Measurements from ENCODE around the gene SIPA1L3. TPM values are rescaled to one million over a fixed set of nuclear protein-coding genes. Genes with fewer than 3 reads are reported as not detected.

The SIPA1L3 gene
- total RNA-seq, 1 donor from 2014 or later: 17.0 TPM

DNA sequence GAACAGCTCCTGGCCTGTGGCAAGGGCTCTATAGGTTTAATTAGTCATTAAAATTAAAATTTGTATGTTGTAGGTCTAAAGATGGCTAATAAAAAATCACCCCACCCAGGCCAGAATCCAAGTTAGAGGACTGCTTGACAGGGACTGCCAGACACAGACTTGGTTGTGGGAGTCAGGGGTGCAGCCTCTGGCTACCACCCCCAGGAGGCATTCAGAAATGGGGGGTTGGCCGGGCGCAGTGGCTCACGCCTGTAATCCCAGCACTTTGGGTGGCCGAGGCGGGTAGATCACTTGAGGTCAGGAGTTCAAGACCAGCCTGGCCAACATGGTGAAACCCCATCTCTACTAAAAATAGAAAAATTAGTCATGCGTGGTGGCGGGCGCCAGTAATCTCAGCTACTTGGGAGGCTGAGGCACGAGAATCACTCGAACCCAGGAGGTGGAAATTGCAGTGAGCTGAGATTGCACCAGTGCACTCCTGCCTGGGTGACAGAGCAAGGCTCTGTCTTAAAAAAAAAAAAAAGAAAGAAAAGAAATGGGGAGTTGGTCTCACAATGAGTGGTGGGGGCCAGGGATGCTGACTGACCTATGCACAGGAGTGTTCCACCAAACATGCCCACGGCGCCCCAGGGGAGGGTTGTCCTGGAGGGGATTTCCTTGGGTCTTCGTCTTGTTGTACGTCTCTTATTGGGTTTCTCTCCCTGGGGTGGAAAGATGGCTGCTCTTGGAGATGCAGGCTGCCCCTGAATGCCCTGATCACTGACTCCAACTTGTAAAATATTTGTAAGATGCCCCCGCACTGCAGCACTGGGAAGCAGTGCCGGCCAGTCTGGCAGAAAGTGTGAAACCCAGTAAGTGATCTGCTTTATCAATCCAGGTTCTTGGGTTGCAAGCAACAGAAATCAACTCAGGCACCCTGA lies 68.8 kb downstream of the SIPA1L3 start:
- DNase-seq (ENCODE audit: low read depth): no peak

DNA sequence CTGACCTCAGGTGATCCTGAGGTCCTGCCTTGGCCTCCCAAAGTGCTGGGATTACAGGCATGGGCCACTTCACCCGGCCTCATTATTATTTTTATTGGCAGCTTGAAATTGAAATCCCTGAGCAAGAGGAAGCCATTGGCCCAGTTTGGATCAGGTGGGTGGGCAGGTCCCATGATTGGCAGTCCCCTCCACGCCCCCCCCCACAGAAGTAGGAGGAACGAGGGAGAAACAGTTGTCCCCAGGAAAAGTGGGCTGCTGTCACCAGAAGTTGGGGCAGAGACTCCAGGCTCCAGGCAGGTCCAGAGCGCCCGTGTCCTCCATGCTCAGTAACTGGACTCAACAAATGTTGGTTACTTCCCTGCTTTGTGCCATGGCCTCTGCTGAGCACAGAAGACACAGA lies 70.4 kb downstream of the SIPA1L3 start:
- no peak for DNase-seq (ENCODE audit: low read depth)

DNA sequence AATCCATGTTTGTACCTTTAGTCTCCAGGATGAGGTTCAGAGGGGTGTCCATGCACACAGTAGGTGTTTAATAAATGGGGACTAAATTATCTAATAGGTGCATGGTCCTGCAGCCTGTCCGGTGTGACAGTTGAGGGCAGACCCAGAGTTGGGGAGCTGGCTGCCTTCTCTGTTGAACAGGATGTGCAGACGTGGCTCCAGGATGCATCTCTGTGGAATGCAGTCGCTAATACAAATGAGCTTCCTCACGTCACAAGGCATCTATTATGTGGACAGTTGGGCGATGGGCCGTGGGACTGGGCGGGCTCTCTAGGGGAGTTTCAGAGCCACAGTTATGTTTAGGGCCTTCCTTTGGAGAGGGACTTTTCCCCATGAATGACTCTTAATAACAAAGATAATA lies 71.0 kb downstream of the SIPA1L3 start:
- DNase-seq (ENCODE audit: low read depth): no peak

DNA sequence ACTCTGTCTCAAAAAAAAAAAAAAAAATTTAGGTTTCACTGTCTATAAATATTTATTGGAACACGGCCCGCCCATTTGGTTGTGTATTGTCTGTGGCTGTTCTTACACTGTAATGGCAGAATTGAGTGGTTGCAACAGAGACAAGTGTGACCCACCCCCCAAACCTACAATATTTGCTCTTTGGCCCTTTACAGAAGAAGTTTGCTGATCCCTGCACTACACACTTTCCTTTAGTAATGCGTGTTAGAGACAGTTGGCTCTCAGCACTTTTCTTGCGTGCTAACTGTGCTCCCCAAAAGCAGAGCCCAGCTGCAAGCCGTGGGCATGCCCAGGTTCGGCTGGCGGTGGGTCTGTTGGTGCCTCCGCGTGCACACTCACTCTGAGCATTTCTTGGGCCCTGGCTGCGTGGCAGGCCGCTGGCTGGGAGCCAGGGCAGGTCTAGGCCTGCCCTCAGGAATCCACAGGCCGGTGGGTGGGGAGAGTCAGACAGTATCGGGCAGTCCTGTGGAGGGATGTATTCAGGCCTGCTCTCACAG lies 72.6 kb downstream of the SIPA1L3 start:
- DNase-seq (ENCODE audit: low read depth): no peak

DNA sequence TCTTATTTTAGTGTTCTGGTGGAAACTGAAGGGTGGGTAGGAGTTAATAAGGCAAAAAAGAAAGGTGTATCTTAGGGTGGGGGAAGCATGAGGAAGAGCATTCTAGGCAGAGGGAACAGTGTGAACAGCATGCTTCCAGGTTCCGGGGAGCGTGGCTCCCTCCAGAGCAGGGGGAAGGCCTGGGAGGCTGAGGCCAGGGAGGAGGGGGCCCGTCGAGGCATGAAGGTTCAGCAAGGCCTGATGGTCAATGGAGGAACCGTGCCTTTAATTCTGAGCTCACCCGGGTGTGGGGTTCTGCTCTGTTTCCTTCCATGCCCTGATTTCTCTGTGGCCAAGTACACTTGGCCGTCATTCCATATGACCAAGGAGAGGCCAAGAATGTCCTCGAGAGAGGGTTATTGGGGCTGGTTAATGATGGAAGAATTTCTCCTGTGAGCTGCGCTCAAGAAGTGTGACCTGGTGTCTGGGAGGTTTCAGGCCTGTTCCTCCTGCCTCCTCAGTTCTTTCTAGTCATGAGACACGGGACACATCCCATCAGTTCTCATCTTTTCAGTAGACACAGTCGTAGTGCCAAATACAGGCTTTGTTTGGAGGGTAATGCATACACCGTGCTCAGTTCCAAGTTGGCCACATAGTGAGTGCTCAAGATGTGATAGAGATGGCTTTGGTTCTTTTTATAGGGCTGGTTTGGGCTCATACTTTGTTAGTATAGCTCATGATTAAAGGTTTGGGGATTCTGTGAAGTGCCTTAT lies 73.6 kb downstream of the SIPA1L3 start:
- DNase-seq (ENCODE audit: low read depth): no peak

DNA sequence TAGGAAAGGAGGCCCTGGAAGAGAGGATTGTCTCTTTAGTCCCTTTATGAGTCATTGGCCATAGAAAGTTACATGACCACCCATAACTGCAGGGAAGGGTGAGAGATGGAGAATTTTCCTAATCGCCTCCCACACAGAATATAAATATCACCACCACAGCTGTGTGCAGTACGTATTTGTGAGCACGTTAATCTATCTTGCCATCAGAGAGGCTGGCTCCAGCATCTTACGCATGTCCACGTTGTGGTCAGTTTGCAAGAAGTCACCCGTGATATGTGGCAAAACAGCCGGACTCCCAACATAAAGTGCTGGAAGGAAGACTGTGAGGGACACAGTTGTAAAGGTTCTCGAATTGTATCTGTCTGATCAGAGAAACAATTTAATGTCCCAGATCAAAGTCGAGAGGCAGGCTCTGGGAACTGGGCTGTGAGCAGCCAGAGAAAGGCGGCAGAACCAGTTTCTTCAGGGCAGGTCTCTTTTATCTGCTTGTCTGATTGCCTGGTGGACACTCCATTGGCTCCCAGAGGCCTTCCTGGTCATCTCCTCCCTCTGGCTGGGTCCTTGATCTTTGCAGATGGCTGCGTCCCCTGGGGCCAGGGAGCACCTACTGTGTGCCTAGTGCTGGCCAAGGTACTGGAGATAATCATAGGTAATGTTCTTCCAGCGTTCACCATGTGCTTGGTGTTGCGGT lies 74.9 kb downstream of the SIPA1L3 start:
- DNase-seq (ENCODE audit: low read depth): no peak

DNA sequence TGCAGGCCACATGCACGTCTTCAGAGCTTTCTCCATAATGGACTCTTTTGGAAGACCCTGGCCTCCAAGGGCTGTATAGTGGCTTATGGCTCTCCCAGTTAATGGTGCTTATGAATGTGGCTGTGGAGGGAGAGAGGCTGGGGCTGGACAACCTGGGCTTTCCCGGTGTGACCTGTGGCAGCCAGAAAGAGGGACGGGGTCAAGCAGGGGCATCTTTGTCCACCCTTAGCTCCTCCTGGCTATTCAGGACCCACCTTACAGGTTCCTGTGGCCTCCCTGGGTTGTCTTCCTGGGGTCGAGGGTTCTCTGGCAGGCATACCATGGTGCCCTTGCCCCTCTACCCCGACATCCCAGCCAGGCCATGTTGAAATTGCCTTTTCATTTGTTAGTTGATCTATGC lies 75.6 kb downstream of the SIPA1L3 start:
- no peak for DNase-seq (ENCODE audit: low read depth)

DNA sequence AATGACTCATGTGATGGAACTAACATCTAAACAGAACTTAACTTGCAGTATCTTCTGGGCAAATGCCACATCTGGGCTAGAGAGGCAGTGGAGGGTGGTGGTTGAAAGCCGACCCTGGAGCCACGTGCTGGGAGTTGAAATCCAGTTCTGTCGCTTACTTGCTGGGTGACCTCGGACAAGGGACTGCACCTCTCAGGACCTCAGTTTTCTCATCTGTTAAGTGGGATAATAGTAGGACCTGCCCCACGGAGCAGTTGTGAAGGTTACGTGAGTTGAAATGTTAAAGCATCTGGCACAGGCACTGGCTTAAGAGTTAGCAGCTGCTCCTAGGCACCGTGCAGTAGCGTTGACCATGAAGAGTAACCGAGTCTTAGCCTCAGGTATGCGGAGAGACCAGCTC lies 76.1 kb downstream of the SIPA1L3 start:
- DNase-seq (ENCODE audit: low read depth): no peak

DNA sequence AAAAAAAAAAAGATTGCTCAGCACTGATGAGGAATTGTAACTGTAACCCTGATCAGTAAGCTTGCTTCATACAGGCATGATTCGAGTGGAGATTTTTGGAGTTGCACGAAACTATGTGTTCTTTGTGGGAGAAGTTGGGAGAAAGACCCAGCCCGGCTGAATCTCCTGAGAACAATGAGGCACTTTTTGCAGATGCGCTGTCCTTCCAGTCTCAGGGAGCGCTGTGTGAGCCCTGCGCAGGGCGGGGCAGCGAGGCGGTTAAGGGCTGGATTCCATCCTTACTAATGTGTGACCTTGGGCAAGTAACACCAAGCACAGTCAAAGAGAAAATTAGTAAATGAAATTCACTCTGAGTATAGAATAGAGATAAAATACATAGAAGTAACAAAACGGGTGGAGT lies 76.9 kb downstream of the SIPA1L3 start:
- no peak for DNase-seq (ENCODE audit: low read depth)

DNA sequence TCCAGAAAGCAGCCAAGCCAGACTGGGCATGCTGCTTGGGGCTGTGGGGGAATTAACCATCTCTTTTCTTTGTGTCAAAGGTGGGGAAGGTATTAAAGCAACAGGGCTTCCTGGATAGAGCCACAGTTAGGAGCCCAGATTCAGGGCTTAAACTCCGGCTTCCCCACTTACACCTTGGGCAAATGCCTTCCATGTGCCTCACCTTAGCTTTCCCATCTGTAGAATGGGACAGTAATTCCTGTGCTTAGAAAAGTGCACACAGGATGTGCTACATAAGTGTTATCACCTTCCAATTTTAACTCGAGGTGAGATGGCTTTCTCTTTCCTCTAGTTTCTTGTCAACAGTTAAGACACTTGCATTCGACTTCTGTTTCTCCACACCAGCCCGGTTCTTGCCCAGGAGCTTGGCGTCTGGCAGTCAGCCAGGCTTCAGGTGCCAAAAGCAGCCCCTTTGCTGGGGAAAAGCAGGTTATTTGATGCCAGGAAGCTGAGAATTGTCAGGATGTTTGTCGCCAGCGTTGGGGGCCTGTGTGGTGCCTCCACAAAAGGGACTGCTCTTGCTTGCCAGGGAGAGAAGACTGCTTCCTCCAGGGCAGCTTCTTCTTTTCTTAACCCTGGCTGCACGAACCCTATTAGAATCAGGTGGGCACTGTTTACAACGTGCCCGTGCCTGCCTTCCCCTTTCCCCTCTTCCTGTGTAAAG lies 79.2 kb downstream of the SIPA1L3 start:
- DNase-seq (ENCODE audit: low read depth): no peak

DNA sequence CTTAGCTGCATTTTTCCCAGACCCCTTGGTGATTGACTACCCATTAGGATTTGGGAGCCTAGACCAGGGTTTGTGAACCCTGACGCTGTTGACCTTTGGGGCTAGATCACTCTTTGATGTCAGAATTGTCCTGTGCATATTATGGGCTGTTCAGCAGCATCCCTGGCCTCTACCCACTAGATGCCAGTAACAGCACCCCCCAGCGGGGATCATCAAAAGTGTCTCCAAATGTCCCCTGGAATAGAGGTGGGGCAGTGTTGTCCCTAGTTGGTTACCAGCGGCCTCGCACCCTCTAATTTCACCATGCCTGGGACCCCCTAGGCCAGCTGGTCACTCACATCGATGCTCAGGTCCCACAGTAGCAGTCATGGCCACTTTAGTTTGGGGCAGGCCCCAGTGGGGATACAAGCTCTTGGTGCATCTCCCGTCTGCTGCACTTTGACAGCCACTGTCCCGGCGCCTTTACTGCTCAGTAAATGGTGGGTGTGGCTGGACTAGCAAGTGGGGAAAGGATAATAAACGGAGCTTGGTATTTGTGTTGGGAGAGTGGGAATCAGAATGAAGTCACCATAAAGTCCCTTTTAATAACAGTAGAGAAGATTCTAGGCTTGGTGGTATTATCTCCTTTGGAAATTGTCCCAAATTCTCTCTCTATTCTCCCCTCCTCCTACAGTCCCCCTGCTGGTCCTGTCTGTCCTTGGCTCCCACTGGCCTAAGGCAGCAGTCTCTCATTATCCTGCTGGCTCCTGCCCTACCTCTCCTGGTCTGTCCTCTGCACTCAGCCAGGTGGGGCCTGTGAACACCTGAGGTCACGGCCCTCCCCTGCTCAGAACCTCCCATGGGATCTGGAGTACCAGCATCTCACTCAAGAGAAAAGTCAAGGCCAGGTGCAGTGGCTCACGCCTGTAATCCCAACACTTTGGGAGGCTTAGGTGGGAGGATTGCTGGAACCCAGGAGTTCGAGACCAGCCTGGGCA lies 80.6 kb downstream of the SIPA1L3 start:
- DNase-seq (ENCODE audit: low read depth): no peak

DNA sequence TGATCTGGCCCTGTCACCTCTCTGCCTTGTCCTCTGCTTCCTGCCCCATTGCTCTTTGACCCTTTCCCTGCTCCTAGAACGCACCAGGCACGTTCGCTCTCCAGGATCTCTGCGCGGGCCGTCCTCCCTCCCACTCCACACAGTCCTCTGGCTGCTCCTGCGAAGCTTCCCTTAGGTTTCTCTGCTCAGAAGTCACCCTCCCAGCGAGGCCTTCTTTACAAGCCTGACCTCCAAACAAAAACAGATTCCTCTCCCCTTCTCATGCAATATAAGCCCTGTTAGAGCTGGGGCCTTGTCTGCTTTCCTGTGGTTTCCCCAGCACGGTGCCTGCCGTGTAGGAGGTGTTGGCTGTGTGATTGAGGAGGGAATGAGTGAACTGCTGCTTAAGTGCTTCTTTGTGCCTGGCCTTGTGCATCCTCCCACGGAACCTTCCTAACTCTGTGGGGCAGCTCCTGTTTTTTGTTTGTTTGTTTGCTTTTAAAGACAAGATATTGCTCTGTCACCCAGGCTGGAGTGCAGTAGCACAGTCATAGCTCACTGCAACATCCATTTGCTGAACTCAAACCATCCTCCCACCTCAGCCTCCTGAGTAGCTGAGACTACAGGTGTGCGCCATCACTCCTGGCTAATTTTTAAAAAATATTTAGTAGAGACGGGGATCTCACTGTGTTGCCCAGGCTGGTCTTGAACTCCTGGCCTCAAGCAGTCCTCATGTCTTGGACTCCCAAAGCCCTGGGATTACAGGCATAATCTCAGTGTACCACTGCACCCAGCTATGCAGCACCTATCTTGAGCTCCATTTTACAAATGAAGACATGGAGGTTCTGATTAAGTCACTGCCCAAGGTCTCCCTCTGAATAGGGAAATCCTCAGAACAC lies 82.0 kb downstream of the SIPA1L3 start:
- DNase-seq (ENCODE audit: low read depth): no peak

DNA sequence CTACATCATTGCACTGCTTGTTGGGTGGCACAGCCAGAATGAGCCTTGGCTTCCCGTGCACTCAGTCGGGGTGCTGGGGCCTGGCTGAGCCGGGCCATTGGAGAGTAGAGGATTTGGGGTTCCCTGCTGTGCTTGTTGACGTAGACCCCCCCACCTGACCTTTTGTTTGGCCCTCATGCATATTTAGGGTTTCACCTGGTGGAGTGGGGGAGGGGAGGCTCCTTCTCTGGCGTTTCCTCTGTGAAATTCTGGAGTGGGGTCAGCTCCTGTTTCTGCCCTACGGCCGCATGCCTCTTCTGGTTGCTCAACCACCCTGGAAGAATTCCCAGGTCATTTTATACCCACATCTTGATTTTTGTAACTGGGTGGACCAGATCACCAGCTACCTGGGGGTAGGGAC lies 82.8 kb downstream of the SIPA1L3 start:
- no peak for DNase-seq (ENCODE audit: low read depth)

DNA sequence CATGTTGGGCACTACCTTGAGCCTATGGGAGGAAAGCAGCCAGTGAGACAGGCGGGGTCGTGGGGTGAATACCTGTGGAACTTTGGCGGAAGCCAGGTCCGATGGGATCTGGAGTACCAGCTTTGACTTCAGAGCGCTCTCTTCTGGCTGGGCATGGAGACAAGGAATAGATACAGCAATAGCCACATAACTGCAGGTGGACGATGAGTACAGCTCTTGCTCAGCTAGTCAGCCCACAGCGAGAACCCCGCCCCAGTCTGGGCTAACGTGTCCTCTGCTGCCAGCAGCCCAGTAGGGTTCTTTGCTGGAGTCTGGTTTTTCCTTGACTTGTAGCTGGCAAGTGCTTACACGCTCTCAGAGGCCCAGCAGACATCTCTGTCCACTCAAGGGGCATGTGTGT lies 83.4 kb downstream of the SIPA1L3 start:
- DNase-seq (ENCODE audit: low read depth): no peak

DNA sequence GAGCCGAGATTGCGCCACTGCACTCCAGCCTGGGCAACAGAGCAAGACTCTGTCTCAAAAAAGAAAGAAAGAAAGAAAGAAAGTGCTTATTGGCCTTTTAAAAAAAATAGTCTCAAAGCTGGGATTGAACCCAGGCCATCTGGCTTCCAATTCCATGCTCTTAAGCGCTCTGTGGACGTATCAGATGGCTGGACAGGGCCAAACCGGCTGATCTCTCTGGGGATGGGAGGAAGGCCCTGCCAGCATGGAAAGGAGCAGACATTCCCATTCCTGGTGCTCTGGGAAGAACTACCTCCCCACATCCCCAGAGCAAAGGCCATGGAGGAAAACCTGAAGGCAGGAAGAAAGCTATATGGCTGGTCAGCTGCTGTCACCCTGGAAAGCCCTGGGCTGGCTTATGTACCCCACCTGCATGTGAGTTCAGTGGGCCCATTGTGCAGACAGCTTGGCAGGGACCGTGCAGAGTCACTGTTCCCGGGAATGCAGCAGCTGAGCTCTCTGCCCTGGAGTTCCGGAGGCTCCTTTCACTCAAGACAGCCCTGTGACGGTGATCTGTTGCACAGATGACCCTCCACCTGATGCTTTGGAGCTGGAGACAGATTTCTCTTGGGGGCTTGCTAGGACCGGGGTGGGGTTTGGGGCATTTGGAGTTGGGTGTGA lies 84.3 kb downstream of the SIPA1L3 start:
- no peak for DNase-seq (ENCODE audit: low read depth)

DNA sequence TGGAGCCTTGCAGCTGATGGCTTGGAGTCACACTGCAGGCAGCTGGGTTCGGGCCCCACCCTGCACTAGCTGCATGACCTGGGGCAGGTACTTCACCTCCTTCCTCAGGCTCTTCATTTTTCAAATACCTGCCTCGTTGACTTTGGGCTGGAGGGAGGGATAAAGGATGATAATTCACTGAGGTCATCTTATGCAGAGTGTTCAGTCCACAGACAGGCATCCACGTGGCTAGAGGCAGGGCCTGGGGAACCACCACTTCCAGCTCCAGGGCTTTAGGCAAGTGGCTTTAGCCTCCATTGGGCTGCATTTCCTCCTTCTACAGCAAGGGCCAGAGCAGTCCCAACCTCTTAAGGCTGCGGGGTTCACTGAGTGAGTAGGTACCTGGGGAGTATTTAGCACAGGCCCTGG lies 84.8 kb downstream of the SIPA1L3 start:
- no peak for DNase-seq (ENCODE audit: low read depth)

DNA sequence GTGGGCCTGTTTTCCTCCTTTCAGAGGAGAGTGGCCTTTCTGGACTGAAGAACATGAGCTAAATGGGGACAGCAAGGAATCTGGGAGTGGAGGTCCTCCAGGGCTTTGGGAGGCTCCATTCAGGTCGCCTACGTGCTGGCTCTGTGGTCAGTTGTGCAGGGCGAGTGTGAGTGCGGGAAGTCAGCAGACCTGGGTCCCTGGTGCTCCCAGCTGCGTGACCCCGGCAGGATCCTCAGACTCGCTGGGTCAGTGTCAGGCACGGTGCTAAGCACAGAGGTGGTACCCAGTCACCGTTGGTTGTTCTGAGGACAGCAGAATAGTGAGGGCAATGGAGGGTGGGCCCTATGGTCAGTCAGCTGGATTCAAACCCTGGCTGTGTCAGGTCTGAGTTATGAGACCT lies 85.8 kb downstream of the SIPA1L3 start:
- DNase-seq (ENCODE audit: low read depth): no peak

DNA sequence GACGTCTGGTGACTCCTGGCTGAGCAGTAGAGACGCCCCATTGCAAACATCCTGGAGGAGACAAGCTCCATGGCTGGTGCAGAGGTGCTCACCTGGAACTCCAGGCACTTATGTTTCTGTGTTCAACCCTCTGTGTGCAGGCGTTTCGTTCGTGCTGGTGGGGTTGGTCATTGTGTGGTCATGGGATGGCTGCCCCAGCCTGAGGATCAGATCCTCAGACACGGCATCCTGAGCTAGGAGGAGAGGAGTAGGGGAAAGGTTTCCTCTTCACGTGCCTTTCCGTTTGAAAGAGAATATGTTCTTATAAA lies 87.8 kb downstream of the SIPA1L3 start:
- no peak for DNase-seq (ENCODE audit: low read depth)

DNA sequence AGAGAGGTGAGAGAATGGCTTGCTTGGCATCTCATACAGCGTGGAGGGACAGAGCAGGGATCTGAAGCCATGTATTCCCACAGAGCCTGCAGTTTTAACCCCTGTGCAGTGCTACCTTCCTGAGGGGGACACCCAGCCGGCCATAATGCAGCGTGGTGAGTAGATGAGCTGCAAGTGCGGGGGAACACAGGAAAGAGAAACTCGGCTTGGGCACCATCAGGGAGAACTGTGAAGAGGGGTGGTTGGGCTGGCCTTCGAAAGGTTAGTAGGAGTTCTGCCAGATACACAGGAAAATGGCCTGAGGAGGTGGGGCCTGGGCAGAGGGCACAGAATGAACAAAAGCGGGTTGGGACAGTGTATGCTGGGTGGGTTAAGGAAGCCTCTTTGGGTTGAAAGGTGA lies 88.3 kb downstream of the SIPA1L3 start:
- DNase-seq (ENCODE audit: low read depth): no peak
